GM19397 (cell line): ENCODE measurements around the gene P3H2.

Experiments
- ATAC-seq: cut with Tn5 transposase; IDR thresholded peaks from one replicate; pipeline ENCODE4 v1.9.1; 2021; ENCODE audit warnings: mild to moderate bottlenecking, moderate library complexity; ENCODE audit not compliant: unreplicated experiment

Gene P3H2

DNA sequence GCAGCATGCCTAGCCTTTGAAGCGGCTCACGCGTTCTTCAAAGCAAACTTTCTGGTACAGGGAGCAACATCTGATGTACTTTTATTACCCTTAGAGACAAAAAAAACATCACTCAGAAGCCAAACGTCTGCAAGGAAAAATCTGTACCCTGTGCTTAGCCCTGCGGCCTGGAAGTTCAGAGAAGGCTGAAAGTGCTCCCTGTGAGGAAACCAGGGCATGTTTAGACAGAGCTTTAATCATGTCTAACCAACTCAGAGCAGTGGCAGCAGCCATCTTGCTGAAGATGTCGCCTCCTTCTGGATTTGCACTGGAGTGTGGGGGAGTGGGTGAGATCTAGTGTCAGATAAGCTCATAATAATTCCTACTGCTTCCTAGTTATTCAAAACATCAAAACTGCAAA is 170.4 kb downstream of the P3H2 start:
- ATAC-seq = no peak

DNA sequence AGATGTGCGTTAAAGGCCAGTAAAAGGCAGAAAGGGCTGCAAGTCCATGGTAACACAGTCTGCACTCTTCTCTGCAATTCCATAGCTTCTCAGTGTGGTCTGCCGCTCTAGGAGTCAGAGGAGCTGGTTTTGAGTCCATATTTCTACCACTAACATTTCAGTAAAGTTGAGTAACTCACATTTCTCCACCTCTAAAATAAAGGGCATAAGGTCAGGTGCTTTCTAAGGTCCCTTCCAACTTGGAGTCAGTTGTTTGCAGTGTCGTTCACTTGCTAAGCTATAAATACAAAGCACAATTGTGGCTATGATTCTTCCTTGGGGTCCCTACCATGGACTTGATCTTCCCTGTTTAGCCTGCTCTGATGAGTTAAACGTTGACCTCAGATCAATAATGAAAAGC is 171.1 kb downstream of the P3H2 start:
- ATAC-seq = no peak

DNA sequence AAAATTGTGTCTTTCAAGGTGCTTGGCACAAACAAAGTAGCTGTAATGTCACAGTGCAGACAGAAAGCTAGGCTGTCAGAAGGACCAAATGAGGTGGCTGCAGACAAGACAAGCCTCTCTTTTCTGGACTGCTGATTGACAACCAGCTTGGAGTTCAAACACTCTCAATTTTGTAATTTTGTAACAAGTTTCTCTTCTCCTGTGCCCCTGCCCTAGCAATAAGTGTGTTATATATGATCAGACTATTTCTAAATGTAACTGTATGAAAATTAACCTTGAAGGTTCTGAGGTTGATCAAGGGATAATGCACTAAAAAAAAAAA is 172.0 kb downstream of the P3H2 start:
- no peak for ATAC-seq

DNA sequence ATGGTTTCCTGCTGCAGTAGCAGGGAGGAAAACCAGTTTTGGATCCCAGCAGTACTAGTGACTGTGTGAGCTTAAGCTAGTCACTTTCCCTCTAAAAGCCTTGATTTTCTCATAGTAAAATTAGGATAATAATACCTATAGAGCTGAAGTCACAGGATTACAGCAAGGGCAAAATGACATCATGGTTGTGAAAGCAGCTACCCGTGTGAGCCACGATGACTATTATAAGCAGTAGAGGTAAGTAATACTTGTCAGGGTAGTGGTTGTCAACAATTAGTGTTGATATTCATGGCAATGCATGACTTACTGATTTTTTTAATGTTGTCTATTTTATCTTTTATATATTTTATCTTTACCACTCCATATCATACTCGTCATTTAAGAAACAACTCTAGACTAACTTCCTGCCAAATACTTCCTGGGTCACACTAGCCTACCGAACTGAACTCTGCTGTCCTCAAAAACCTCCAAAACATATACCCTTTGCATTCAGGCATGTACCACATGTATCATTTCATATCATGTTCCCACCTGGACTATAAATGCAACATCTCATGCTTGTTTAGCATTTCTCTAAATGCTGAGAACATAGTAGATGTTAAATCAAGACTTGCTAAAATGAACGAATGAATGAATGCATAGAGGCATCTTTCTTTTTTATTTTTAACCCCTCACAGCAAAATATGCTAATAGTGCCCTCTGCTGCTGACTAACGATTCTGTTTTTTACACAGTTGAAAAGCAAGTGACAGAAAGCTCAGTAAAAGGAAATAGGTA is 172.6 kb downstream of the P3H2 start:
- ATAC-seq = no peak

DNA sequence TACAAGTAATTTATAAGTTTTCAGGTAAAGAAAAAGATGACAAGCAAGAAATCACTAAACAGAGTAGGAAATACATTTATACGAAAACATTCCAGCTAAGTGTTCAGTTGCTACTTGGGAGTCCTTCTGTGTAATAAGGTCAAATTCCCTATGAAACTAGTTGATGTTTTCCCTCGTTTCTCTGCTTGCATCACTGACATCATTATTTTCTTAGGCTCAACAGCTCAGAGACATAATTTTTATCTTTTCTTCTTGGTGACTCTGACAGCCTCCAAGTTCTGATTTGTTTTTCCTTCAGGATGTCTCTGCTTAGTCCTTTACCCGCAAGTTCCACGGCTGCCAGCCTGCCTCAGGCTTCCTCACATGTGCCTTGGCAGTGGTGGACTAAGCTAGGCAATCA is 173.6 kb downstream of the P3H2 start:
- no peak for ATAC-seq

DNA sequence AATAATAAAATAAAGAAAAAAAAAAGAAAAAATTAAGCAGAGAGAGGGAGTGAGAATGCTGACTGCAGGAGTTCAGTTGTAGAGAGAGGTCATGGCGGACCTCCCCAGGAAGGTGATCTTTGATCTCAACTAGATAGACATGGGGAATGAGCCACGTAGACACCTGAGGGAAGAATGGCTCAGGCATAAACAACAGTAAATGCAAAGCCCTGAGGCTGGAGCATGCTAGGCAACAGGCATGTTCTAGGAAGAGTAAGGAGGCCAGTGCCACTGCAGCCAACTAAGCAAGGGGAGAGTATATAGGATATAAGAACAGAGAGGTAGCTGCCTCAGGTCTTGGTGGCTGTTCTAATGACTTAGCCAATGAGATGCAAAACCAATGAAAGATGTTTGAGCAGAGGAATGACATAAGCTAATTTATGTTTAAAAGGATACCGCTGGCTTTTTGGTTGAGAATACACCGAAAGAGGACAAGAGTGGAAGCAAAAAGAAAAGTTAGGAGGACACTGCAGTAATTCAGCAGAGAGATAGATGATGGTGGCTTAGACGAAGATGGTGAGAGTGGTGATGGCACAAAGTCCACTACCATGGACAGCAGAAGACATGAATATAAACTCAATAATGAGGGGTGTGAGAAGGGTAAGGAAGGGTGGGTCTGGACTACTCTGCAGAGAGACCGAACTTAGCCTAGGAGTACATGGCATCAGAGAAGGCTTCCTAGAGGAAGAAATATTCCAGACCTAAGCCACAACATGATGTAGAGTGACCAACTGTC is 174.6 kb downstream of the P3H2 start:
- ATAC-seq = no peak

DNA sequence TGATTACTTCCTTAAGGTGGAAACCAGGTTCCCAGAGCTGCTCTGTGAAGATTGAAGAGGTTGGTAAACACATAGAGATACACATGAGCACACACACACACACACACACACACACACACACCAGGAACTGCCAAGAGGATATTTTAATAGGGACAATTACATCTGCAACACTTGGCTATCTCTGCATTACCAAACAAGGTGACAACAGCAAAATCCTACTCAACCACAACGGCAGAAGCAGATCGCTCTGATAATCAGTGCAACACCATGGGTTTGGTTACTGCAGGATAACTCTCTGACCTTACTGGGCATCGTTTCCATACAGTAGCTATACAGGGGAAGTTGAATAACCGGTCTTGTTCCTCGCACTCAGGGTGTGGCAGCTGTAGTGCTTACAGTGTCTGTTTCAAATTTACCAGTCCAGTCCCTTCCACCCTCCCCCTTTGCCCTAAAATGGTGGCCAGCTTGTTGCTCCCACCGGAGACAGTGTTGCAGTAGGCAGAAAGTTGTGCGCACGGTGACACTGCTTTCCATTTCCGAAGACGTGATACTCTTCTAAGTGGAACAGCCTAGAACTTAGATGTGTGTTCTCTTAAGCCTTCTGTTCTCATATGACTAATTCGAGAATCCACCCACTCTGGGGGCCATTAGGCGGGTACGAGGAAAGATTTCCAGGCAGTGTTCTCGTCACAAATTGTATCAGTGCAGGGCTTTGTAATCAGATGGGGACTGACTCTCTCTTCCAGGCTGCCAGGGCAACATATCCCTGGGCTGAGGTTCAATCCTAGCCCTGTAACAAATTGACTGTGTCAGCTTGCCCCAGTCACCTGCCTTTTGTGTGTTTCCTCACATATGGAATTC is 176.2 kb downstream of the P3H2 start:
- ATAC-seq = no peak

DNA sequence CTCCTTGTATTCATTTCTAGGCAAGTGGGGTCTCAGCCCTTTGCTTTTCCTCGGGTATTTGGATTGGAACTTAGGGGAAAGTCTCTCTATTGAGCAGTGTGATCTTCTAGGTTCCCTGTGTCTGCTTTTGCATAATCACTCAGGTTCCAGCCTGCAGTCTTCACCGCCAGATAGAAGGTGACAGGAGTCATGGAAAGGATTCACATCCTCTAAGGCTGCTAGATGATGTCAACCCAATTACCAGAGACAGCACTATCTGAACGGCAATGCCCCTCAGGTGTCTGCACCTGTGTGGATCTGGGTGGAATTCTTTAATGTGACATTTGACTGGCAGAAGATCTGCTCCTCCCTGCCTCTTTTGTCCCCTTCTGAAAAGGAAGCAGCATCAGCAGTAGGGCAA is 177.7 kb downstream of the P3H2 start:
- ATAC-seq = no peak

DNA sequence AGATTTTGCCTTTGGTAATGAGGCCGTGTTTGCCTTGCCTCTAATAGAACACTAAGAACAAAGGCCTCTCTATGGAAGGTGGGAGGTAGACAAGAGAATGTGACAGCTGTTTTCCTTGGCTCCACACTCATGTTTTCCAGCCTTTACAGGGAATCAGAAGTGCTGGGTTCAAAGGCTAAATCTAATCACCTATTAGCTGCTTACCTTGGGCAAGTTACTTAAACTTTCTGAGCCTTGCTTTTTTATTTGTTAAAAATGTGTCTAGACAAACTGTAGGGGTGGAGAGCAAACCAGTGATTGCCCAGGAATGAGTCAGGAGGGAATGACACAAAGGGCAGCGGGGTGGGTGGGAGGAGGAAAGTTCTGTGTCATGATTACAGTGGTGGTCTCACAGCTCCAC is 179.0 kb downstream of the P3H2 start:
- no peak for ATAC-seq

DNA sequence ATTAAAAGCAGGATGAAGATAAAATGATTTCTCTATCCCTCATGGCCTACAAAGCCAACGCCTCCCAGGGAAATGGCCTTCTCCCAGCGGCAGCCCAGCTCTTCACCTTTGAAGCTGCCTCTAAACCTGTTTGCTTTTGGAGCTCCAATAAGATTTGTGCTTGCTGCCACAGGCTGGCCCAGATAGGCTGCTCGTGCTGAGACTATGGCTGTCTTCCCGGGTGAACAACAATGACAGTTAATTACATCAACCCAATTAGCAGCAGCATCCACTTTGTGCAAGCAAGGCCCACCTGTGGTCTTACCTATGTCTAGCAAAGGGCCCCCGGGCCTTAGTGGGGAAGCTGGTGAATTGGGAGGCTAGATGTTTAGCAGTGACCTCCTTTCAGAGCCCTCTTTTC is 179.6 kb downstream of the P3H2 start:
- ATAC-seq = no peak

DNA sequence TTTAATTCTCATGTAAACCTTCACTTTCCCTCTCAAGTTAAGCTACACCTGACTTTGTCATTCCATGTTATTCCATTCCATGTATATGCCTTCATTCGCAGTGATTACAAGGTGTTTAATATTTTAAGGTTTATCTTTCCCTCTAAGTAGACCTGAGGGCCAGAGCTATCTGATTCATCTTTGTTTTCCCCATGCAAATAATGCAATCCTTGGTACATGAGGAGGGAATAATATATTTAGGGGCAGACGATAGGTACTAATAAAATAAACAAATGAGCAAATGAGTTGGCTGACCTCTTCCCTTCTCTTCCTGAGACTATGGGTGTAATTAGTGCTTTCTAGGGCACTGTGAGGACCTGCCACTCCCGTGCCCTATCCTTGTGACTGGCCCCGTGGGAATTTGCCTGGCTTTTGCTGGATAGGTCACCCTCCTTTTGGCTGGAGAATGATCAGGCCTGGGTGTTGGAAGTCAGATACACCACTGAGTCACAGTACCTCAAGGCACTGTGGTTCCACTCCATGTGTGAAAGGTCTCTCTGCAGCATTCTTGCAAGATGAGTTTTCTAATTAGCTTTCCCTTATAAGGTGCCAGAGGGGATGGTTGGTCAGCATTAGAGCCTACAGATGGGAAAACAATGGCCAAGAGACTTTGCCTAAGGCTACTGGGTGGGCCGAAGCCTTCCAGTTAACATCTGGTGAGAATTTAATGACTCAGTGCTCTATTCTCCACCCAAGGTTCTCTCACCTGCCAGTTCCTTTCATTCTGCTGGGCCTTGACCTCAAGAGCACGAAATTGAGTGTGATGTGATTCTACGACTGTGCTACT is 183.2 kb downstream of the P3H2 start:
- no peak for ATAC-seq

DNA sequence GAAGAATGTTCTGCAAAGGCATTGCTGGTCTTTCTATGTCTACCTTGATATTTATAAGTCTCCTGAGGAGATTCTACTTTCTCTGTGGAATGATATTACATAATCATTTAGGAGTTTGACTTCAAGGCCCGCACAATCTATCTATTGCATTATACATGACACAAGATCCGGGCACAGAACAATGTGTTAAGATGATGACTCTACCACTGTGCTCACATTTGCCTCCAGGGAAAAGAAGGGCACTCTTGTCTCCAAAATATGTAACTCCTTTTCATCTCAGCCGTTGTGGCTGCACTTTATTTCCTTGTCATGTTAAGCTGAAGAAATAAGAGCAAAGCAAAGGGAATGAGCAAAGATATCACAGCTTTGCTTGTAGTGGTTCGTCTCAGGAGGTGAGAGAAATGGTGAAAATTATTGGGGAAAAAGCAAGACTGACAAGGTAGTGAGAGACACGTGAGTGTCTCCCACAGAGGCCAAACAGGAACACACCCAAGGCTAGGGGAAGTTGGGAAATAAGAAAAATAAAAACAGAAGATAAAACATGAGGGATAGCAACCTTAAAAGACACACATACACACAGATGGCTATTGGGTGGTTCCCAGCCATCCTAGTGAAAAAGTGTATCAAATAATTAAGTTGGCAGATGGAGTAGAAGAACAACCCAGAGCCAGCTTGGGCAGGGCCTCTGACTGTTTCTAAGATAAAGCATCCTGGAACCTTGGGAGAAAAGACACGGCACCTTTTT is 184.3 kb downstream of the P3H2 start:
- ATAC-seq = no peak

DNA sequence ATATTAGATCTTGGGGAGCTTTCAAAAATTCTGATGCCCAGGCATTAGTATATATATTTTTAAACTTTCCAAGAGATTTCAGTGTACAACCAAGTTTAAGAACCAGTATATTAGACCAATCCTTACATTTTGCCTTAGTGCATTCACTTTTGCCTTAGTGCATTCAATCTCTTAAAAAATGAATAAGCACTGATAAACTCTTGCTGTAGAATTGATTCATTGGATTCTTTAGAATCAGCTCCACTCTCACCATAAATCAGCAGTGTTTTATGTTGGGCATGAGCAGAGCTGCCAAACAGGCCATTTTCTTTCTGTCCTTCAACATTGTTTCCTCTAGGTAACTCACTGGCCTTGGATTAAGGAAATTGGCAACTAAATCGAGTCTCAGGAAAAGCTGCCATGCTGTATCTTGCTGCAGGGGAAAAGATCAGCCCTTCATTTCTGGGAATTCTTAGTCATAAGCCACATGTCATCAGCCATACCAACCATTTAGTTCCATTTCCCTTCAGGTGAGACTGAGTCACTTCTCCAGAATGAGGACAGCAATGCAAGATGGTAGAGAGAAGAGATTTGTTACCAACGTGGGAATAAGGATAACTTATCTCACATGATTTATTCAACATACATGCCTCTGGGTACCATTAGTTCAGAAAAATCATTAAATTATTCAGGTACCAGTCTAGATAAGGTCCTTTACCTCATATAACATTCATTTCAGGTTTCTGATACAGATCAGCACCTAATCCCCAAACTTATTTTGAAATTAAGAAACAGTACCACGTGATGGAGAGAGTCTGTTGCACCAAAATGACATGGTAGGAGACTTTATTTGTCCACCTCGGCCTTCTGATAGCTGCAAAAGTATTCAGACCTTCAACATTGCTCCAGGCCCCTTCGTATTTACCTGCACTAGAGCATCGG is 192.5 kb downstream of the P3H2 start:
- no peak for ATAC-seq

DNA sequence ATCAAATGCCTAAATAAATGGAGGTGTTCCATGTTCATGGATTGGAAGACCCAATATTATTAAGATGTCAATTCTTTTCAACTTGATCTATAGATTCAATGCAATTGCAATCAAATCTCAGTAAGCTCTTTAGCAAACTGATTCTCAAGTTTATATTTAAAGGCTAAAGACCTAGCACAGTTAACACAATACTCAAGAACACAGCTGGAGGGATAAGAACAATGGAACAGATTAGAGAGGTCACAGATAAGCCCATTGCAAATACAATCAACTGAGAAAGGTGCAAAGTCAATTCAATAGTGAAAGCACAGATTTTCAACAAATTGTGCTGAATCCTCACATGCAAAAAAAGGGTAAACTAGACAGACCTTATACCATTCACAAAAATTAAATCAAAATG is 198.9 kb downstream of the P3H2 start:
- no peak for ATAC-seq

DNA sequence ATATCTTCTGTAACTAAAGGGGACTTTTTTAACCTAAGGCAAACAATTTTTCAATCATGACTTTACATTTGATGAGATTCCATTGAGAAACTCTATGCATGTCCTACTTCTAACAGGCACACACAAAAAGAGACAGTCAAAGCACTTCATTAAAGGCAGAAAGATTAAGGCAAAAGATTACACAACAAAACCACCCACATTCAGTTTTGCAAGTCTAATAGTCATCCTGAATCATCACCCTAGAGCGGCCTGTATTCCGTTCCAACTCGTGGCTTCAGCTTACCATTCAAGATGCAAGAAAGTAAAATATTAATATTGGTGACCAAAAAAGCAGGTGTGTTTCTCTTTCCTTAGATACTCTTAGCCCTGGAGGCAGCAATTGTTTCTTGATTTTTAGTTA is 205.9 kb downstream of the P3H2 start:
- no peak for ATAC-seq

DNA sequence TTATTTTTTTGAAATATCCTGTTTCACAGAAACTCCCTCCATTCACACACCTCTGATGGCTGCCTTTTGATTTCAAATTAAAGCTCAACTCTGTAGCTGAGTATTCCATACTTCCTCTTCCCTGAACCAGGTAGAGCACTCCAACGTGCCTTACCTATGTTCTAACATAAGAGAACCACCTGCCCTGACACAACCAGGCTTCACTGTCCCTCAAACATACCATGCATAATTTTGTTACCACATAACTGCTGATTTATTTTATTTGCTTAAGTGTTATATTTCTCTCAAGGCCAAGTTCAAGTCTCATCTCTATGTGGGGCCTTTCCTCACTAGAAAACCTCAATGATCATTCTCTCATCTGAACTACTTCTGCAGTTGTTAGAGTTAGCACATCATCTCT is 209.7 kb downstream of the P3H2 start:
- ATAC-seq = no peak

DNA sequence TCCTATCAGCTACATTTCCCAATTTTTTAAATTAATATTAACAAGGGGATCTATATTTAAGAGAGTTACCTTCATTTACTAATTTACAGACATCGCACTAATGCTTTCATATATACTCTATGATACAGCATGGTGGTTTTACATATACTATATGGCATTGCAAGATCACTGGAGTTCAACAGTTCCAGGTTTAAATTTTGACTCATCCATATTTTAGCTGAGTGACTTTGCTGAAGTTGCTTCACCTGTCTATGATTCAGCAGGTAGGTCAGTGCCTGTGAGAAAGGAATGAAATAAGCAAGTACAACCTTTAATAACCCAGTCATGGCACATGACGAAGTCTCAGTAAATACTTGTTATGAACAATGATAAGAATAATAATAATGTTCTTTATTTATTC is 211.1 kb downstream of the P3H2 start:
- ATAC-seq = no peak

DNA sequence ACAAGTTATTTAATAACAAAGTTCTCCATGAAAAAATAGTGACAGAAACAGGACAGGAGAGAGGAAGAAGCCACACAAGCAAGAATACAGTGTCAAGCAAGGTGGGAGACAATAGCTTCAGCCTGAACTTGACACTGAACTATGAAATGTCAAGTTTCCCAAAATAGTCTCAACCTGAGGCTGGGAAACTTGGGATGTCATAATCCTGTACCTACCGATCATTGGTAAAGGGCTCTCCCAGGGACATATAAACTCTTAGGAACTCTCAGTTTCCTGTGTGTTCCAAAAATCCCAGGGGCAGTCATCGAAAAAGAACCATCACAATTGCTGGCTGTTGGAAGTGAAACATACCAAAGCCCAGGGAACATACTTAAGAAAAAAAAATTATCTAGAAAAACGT is 211.6 kb downstream of the P3H2 start:
- ATAC-seq = no peak

DNA sequence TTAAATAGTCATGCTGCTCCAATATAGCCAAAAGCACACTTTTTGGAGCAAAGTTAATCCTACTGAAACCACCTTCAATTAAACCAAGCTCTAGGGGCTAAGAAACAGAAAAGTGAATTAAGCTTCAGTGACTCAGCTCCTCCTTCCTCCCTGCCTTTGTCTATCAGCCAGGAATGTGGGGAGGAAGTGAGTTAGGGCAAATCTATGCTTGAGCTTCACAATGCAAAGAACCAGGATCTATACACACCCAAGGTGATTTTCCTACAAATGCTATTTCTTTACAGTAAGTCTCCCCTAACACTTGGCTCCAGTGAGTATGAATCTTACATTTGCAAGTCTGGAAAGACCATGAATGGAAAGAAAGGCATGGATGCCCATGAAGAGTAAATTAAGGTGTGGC is 212.1 kb downstream of the P3H2 start:
- ATAC-seq = no peak
